DND-41 (cell line): ENCODE results near the gene FADS1.

ENCODE experiments used
- EZH2 ChIP-seq: IDR thresholded peaks from 3 replicates; pipeline ENCODE4 v1.6.1; 2012; ENCODE audit warnings: borderline replicate concordance, low read depth, mild to moderate bottlenecking, moderate library complexity, low read length, inconsistent platforms; ENCODE audit not compliant: severe bottlenecking
- TF ChIP-seq, protein P1 (sequence below): IDR thresholded peaks from 2 replicates; pipeline ENCODE4 v1.5.1; 2012; ENCODE audit warnings: borderline replicate concordance, low read length, moderate library complexity, mild to moderate bottlenecking; ENCODE audit not compliant: poor library complexity, severe bottlenecking; ENCODE audit errors: extremely low read depth

GRCh38 chr11:61750631-61751273 is 66.1 kb downstream of the FADS1 start:
- TF ChIP-seq, protein P1, sequence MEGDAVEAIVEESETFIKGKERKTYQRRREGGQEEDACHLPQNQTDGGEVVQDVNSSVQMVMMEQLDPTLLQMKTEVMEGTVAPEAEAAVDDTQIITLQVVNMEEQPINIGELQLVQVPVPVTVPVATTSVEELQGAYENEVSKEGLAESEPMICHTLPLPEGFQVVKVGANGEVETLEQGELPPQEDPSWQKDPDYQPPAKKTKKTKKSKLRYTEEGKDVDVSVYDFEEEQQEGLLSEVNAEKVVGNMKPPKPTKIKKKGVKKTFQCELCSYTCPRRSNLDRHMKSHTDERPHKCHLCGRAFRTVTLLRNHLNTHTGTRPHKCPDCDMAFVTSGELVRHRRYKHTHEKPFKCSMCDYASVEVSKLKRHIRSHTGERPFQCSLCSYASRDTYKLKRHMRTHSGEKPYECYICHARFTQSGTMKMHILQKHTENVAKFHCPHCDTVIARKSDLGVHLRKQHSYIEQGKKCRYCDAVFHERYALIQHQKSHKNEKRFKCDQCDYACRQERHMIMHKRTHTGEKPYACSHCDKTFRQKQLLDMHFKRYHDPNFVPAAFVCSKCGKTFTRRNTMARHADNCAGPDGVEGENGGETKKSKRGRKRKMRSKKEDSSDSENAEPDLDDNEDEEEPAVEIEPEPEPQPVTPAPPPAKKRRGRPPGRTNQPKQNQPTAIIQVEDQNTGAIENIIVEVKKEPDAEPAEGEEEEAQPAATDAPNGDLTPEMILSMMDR: no peak
- no peak for TF ChIP-seq EZH2
